Measurements from ENCODE around the gene DOCK7. TPM values are rescaled to one million over a fixed set of nuclear protein-coding genes. Genes with fewer than 3 reads are reported as not detected.

DOCK7 gene
- total and polyA plus RNA-seq, 2 experiments from 2014 or later, result 41.5 to 83.8 TPM

- DNase-seq, result no peak
- Histone ChIP-seq H3K9me3 (ENCODE audit: low read depth) (no peaks in the 10 kb centered on the region), H3K27ac (no peak overlapping the region), H3K27me3 (replicated peaks; ENCODE audit: insufficient read depth) (no peaks in the 10 kb centered on the region), H3K9ac (no peak overlapping the region), H3K9me2 (ENCODE audit: insufficient read depth) (no peaks in the 10 kb centered on the region), H4K20me1 (ENCODE audit: insufficient read depth) (no peaks in the 10 kb centered on the region; the same call in 1 of the 2 replicates), H3K4me2 (ENCODE audit: unreplicated experiment) (no peak overlapping the region), H3K4me1 (ENCODE audit: insufficient read depth) (no peaks in the 10 kb centered on the region), H3K79me2 (ENCODE audit: insufficient read depth) (peaks cover 25% of the 10 kb centered on the region), H3F3A (ENCODE audit: insufficient read depth) (no peaks in the 10 kb centered on the region), H3K36me3 (ENCODE audit: low read depth) (peaks cover 30% of the 10 kb centered on the region), H3K4me3 (no peak overlapping the region), H2AFZ (no peak overlapping the region)
- no peak for TF ChIP-seq EZH2 (IDR thresholded peaks at IDR 0.05; ENCODE audit: insufficient read depth, poor library complexity, severe bottlenecking)
- TF ChIP-seq EZH2phosphoT487 (IDR thresholded peaks at IDR 0.05; ENCODE audit: insufficient read depth, low read depth), result no peak
- WGBS, 2 experiments (ENCODE audit: low coverage in 1 of 2, low lambda C conversion rate in 2 of 2, missing lambda C conversion rate in 2 of 2), result 95 to 96% methylated on average over 2 of the region's 2 CpGs
- in situ Hi-C loops (cut with MboI), result no loop called here
Measured at GRCh38 chr1:62561306-62561705, 126.9 kb downstream of the DOCK7 start.

GRCh38 chr1:62544570-62544969, 143.6 kb downstream of the DOCK7 start:
- peaks cover 19% of the 10 kb centered on the region for H3K36me3 ChIP-seq (ENCODE audit: low read depth)
- no peaks in the 10 kb centered on the region for H3F3A ChIP-seq (ENCODE audit: insufficient read depth)
- H3K9me3 ChIP-seq (ENCODE audit: low read depth), result no peaks in the 10 kb centered on the region
- WGBS, 2 experiments (ENCODE audit: low coverage in 1 of 2, low lambda C conversion rate in 2 of 2, missing lambda C conversion rate in 2 of 2), result 98 to 100% methylated on average over 2 of the region's 2 CpGs
- H3K4me2 ChIP-seq (ENCODE audit: unreplicated experiment), result no peak overlapping the region
- H3K79me2 ChIP-seq (ENCODE audit: insufficient read depth), result no peaks in the 10 kb centered on the region
- H3K4me3 ChIP-seq, result no peak overlapping the region
- H3K9ac ChIP-seq, result no peak overlapping the region
- H3K27ac ChIP-seq, result no peak overlapping the region
- H3K4me1 ChIP-seq (ENCODE audit: insufficient read depth), result no peaks in the 10 kb centered on the region
- H3K9me2 ChIP-seq (ENCODE audit: insufficient read depth), result no peaks in the 10 kb centered on the region
- no peaks in the 10 kb centered on the region for H4K20me1 ChIP-seq (ENCODE audit: insufficient read depth)
- TF ChIP-seq EZH2 (IDR thresholded peaks at IDR 0.05; ENCODE audit: insufficient read depth, poor library complexity, severe bottlenecking) (no peak), EZH2phosphoT487 (IDR thresholded peaks at IDR 0.05; ENCODE audit: insufficient read depth, low read depth) (no peak)
- no peaks in the 10 kb centered on the region for H3K27me3 ChIP-seq (replicated peaks; ENCODE audit: insufficient read depth)
- DNase-seq, result no peak
- no peak overlapping the region for H2AFZ ChIP-seq
- in situ Hi-C loops (cut with MboI), result no loop called here

- Histone ChIP-seq H3F3A (ENCODE audit: insufficient read depth) (no peaks in the 10 kb centered on the region), H3K9me3 (ENCODE audit: low read depth) (no peaks in the 10 kb centered on the region), H3K79me2 (ENCODE audit: insufficient read depth) (no peaks in the 10 kb centered on the region), H3K4me2 (ENCODE audit: unreplicated experiment) (no peak overlapping the region), H3K9me2 (ENCODE audit: insufficient read depth) (no peaks in the 10 kb centered on the region), H2AFZ (no peak overlapping the region), H3K27me3 (replicated peaks; ENCODE audit: insufficient read depth) (no peaks in the 10 kb centered on the region), H3K4me1 (ENCODE audit: insufficient read depth) (no peaks in the 10 kb centered on the region), H3K9ac (no peak overlapping the region), H3K4me3 (no peak overlapping the region), H3K27ac (no peak overlapping the region), H4K20me1 (ENCODE audit: insufficient read depth) (no peaks in the 10 kb centered on the region), H3K36me3 (ENCODE audit: low read depth) (peaks cover 42% of the 10 kb centered on the region)
- in situ Hi-C loops (cut with MboI), result no loop called here
- WGBS, 2 experiments (ENCODE audit: low coverage in 1 of 2, low lambda C conversion rate in 2 of 2, missing lambda C conversion rate in 2 of 2), result 86 to 91% methylated on average over 2 of the region's 2 CpGs
- DNase-seq, result no peak
- TF ChIP-seq EZH2 (IDR thresholded peaks at IDR 0.05; ENCODE audit: insufficient read depth, poor library complexity, severe bottlenecking) (no peak), EZH2phosphoT487 (IDR thresholded peaks at IDR 0.05; ENCODE audit: insufficient read depth, low read depth) (no peak)
Measured at GRCh38 chr1:62541048-62541447, 147.1 kb downstream of the DOCK7 start.

GRCh38 chr1:62539028-62539447, 149.1 kb downstream of the DOCK7 start:
- 82 to 88% methylated on average over 2 of the region's 2 CpGs for WGBS, 2 experiments (ENCODE audit: low coverage in 1 of 2, low lambda C conversion rate in 2 of 2, missing lambda C conversion rate in 2 of 2)
- H3K27me3 ChIP-seq (replicated peaks; ENCODE audit: insufficient read depth), result no peaks in the 10 kb centered on the region
- H3K4me1 ChIP-seq (ENCODE audit: insufficient read depth), result no peaks in the 10 kb centered on the region
- TF ChIP-seq EZH2phosphoT487 (IDR thresholded peaks at IDR 0.05; ENCODE audit: insufficient read depth, low read depth), result no peak
- no peak for TF ChIP-seq EZH2 (IDR thresholded peaks at IDR 0.05; ENCODE audit: insufficient read depth, poor library complexity, severe bottlenecking)
- no peak for DNase-seq
- peaks cover 43% of the 10 kb centered on the region for H3K36me3 ChIP-seq (ENCODE audit: low read depth)
- no peaks in the 10 kb centered on the region for H3K79me2 ChIP-seq (ENCODE audit: insufficient read depth)
- H3F3A ChIP-seq (ENCODE audit: insufficient read depth), result no peaks in the 10 kb centered on the region
- no peak overlapping the region for H2AFZ ChIP-seq
- H3K9me2 ChIP-seq (ENCODE audit: insufficient read depth), result no peaks in the 10 kb centered on the region
- in situ Hi-C loops (cut with MboI), result no loop called here
- no peaks in the 10 kb centered on the region for H4K20me1 ChIP-seq (ENCODE audit: insufficient read depth)
- no peaks in the 10 kb centered on the region for H3K9me3 ChIP-seq (ENCODE audit: low read depth)
- H3K27ac ChIP-seq, result no peak overlapping the region
- H3K4me2 ChIP-seq (ENCODE audit: unreplicated experiment), result no peak overlapping the region
- no peak overlapping the region for H3K9ac ChIP-seq
- no peak overlapping the region for H3K4me3 ChIP-seq

- Histone ChIP-seq H3F3A (ENCODE audit: insufficient read depth) (no peaks in the 10 kb centered on the region), H3K4me3 (no peak overlapping the region), H3K36me3 (ENCODE audit: low read depth) (peaks cover 46% of the 10 kb centered on the region), H3K4me2 (ENCODE audit: unreplicated experiment) (no peak overlapping the region), H3K4me1 (ENCODE audit: insufficient read depth) (no peaks in the 10 kb centered on the region), H3K27ac (no peak overlapping the region), H3K9ac (no peak overlapping the region), H4K20me1 (ENCODE audit: insufficient read depth) (no peaks in the 10 kb centered on the region), H3K9me2 (ENCODE audit: insufficient read depth) (no peaks in the 10 kb centered on the region), H3K27me3 (replicated peaks; ENCODE audit: insufficient read depth) (no peaks in the 10 kb centered on the region), H2AFZ (no peak overlapping the region), H3K79me2 (ENCODE audit: insufficient read depth) (no peaks in the 10 kb centered on the region), H3K9me3 (ENCODE audit: low read depth) (no peaks in the 10 kb centered on the region)
- in situ Hi-C loops (cut with MboI), result no loop called here
- DNase-seq, result no peak
- TF ChIP-seq EZH2phosphoT487 (IDR thresholded peaks at IDR 0.05; ENCODE audit: insufficient read depth, low read depth) (no peak), EZH2 (IDR thresholded peaks at IDR 0.05; ENCODE audit: insufficient read depth, poor library complexity, severe bottlenecking) (no peak)
Measured at GRCh38 chr1:62536865-62537264, 151.3 kb downstream of the DOCK7 start.

Data from GM23248 (cell line).